Measurements from ENCODE around the gene MRPL40.

Gene MRPL40

DNA sequence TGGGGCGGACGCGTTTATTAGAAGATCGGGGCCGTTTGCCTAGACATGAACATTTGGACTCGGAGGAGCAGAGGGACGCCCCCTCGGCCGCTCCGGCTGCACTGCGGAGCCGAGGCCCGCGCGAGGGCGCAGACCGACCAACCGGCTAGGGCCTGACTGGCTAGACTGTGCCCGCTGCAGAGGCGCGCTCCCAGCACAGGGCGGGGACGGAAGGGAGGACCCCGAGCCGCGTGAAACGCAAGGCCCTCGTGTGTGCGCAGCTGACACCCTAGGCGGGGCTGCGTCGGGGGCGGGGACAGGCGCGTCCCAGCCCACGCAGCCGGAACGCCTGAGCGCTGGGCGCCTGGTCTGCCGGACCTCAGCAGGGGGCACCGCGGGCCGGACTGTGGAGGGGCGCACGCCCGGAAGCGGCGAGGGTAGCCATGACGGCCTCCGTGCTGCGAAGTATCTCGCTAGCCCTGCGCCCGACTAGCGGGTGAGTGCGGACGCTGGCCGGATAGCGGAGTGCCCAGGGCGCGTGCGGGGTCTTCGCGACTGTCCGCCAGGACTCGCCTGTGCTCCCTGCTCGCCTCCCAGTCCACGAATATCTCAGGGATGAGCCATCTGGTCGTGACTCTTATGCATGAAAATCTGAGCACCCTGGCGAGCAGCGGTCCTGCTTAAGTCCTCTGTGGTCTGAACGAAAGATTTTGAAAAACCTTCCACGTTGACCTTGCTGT, at the start of gene MRPL40:
TSS of gene MRPL40 (plus strand) at position 413 of the 719 bp plus-strand sequence. CDS start at position 423, 10 bp downstream.
- peak; percentile 80 for DNase-seq

GRCh38 chr22:19383292-19383691, 49.1 kb upstream of the MRPL40 start:
- DNase-seq = no peak

DNA sequence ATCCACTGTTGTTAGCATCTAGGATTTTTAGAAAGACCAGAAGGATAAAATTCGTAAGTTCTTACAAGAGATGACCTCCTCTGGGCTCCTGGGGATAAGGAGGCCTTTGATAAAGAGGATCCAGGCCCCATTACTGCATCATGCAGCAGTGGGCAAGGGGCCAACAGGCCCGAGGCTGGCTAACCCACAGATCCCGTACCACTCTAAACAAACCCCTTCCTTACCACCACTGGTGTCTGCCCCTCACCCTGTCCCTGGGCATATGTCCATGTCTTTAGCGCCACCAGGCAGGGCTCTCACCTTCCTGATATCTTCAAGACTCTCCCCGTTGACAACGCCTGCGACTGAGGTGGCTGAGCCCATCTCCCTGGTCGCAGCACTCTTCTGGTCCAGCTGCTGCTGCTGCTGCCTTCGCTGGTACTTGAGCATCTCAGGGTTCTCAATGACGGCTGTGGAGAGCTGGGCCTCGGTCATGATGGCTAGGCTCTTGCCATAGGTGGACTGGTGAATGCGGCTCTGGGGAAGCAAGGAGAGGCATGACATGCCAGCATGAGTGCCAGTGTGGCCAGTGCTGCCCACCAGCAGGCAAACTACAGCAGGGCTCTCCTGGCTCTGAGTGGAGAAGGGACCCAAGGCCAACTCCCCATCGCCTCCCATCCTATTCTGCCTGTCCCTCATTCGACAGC, 47.0 kb upstream of the MRPL40 start:
- DNase-seq = no peak

DNA sequence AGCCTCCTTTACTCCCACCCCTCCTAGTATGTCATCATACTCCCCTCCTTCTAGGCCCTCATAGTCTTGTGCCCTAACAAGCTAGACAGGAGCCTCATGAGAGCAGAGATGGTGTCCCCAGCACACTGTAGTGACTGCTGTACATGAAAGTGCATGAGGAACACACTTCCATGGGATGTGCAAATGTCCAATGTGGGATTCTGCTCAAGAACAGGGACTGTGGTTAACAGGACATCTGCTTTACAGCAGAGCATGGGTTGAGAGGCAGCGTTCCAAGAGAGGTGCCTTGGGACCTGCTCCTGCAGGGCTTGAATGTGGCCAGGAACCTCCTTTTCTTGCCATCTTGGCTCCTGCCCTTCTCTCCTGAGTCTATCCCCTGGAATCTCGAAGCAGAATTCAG, 46.1 kb upstream of the MRPL40 start:
- no peak for DNase-seq

DNA sequence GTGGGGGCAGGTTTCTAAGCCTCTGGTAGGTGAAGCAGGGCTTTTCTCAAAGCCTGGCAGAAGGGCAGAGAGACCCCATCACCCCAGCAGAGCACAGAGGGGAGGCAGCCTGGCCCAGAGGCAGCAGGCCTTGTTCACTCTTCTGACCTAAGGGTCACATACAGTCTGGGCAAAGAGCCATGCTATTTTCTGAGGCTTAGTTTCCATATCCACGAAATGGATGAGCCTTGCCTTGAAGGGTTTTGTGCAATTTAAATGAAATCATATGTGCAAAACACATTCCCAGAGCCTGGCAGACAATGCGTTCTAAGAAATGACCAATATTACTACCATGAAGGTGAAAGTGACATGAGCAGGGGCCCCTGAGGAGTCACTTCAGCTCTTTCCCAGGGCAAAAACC, 45.3 kb upstream of the MRPL40 start:
- no peak for DNase-seq

GRCh38 chr22:19387575-19387974, 44.8 kb upstream of the MRPL40 start:
- no peak for DNase-seq

DNA sequence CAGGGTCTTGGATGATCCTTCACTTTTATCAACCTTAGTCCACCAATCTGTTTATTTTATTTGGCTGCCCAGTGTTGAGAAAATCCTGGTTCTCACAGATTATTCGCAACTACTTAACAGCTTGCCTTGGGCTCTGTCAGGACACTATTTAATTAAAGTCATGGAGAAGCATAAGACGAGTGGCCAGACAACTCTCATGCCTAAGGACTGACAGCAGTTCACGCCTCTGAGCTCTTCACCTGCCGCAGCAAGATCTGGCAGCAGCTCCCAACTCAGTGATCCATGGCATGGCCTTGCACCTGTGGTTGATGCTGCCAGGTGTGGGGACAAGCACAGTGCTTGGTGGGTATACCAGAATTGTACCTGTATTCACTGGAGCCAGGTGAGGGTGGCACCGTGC, 38.6 kb upstream of the MRPL40 start:
- no peak for DNase-seq

GRCh38 chr22:19394274-19395050, 37.9 kb upstream of the MRPL40 start:
- DNase-seq = no peak

DNA sequence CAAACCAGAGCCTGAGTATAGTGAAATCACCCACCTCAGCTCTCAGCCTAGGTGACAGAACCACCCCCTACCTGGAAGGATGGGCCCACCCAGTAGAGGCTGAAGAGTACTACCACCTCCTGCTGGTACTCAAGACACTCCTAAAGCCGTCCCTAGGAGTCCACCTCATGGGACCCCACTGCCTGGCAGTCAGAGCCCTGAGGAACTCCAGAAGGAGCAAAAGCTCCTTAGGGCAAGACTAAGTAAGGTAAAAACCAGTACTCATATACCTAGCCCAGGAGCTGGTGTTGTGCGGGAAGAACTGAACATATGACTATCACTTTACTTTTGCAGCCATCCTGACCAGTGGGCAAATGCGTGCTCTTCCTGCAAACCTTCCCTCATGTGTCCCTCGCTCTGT, 37.1 kb upstream of the MRPL40 start:
- DNase-seq = no peak

- DNase-seq = no peak
These were observed 35.8 kb upstream of the MRPL40 start for GRCh38 chr22:19396561-19396933.

DNA sequence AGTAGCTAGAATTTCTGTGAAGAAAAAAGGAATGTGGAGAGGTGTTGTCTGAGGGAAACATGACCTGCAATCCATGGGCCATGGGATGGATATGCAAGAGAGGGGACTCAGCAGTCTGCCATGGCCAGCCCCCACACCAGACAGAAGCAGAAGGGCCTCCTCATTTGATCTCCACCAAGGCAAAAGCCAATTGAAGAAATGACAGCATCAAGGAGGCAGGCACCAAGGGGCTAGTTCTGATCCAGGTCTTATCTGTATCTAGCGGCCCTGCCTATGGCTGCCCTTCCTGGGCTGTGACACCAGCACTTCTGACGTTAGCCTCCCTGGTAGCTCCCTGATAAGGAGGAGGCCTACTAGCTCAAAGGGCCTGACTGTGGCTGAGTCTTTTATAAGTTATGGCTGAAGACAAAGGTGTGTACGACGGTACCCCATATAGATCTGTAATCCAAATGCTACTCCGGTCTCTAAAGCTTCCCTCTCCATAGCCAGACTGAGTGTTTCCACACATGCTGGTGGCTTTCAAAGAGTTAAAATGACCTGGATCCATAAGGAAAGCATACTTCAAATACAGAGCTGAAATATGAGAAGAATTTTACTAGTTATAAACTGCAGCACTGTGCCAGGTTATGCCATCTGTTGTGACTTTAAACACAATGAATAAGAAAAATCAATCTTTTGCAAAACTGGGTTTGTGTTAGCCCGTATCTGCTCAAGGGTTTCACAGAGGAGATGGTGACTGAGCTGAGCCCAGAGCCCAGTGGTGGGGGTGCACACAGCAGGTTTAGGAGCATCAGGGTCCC, 35.2 kb upstream of the MRPL40 start:
- DNase-seq = no peak

DNA sequence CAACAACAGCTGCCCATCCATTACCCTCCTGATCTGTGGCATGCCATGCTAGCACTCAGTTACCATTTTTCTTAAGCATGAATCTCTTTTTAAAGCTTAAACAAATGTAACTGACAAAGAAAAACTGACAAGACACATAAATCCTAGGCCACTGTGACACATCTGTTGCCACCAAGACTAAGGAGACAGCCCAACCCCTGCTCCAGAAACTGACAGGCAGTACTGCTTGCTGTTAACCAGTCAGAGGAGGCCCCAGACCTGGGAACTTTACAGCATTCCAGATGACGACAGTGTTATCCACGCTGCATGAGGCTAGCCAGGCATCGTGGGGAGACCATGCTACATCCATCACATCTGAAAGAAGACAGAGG, 34.6 kb upstream of the MRPL40 start:
- DNase-seq = no peak

DNA sequence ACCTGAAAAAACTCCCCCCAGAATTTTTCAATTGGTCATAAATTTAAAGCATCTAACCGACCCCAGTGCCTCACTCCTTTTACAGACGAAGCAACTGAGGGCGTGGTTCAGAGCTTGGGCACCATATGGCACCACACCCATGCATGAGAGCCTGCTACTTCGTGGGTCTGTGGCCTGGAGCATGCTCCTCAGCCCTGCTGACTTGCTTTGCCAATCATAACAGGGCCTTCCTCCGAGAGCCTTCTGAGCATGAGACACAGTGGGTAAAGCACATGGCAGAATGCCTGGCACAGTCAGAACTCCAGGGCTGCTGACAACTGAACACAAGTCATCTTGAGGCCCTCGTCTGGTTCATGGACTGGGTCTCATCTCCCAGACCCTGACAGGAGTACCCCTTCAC, 34.1 kb upstream of the MRPL40 start:
- no peak for DNase-seq

- DNase-seq = no peak
These were observed 33.7 kb upstream of the MRPL40 start for GRCh38 chr22:19398652-19399051.

DNA sequence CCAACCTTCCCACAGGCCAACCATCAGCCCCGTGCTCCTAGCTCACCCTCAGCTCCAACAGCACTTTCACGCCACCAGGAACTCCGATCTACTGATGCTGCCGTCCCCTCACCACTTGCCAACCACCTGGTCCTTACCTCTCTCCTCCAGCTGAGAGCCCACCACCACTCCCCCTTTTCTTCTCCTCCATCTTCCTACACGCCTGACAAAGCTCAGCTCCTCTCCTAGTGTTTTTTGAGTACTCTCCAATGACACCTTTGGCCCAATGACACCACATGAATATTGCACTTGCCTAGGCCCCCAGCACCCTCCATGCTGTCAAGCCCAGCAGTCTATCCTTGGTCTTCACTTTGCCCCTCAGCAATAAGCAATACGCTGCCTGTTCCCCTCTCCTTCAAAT, 31.5 kb upstream of the MRPL40 start:
- DNase-seq = no peak

GRCh38 chr22:19401483-19401882, 30.9 kb upstream of the MRPL40 start:
- no peak for DNase-seq

DNA sequence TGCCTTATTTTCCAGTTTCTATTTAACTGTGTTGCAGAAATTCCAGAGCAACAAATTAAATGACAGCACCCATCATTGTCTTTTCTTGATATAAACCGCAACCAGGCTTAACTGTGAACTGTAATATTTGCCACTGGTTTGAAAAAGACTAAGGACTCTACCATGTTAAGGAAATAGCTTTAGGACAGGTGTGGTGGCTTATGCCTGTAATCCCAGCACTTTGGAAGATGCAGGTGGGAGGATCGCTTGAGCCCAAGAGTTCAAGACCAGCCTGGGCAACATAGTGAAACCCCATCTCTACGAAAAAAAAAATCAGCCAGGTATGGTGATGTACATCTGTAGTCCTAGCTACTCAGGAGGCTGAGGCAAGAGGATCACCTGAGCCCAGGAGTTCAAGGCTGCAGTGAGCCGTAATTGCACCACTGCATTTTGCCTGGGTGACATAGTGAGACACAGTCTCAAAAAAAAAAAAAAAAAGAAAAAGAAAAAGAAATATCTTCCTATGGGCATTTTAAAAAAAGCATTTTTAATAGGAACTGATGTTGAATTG, 29.6 kb upstream of the MRPL40 start:
- DNase-seq = no peak

- DNase-seq = no peak
These were observed 27.7 kb upstream of the MRPL40 start for GRCh38 chr22:19404676-19405075.

- no peak for DNase-seq
These were observed 27.2 kb upstream of the MRPL40 start for GRCh38 chr22:19405133-19405532.

DNA sequence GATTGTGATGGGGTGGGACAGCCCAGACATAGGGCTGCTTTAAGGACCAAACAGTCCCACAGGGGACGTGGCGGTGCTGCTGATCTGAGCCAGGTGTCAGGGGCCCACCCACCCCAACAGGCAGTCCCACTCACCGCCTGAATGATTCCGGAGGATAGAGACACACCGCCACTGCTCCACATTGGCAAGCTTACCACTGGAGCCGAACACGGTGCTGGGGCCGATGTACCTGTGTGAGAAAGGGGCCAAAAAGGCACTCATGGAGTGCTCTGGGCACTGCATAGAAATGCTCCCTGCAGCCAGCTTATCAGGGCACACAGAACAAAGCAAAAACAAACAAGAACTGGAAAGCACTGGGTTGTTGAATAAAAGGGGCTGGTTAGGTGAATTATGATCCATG, 26.7 kb upstream of the MRPL40 start:
- DNase-seq = no peak

DNA sequence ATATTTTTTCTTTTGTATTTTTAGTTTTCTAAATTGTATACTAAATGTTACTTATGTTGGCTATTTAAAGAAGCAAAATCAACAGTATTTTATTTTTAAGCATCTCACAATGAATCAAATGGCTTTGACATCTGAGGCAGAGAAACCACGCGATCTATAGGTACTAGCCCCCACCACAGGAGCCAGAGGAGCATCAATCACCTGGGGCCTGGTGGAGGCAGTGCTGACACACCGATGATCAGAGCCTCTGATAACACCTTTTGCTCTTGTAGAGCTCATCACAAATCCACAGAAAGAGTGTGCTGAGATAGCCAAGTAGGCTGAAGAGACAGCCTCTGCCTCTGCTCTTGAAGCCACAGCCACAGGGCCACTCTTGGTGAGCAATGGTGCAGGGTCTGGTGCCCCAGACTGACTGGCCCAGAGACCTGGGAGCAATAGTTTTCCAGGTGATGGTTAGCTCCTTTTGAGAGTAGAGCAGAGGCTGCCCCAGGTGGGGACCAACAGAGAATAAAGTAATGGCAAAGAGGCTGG, 26.0 kb upstream of the MRPL40 start:
- no peak for DNase-seq

DNA sequence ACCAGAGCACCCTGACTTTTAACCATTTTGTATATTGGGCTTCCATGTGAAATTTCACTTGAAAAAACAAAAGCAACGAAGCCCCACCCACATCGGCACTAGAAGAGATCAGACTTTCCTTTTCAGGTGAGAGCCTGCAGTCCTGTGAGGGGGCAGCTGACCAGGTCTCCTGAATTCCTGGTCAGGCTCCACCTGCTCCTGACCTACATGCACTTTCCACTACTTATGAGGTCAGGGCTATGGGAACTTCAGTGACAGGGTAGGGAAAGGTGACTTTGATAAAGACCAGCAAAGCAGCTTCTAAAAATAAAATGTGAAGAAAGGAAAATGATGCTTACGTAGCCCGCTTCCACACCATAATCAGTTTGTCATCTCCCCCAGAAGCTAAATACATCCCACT, 25.5 kb upstream of the MRPL40 start:
- no peak for DNase-seq
